Muscle layer of colon (tissue), 2 donors: ENCODE data around the gene GYS1.

Experiments used
- H3K27ac ChIP-seq: one replicate; pipeline ENCODE4 v1.7.0; 2013; ENCODE audit warnings: low read depth, mild to moderate bottlenecking, low read length, moderate library complexity
- H3K27me3 ChIP-seq, 2 donors: one replicate each; pipeline ENCODE4 v1.7.0; 2013; ENCODE audit warnings: low read length in 2 of 2, mild to moderate bottlenecking in 2 of 2; ENCODE audit not compliant: insufficient read depth in 2 of 2, control insufficient read depth in 1 of 2
- H3K36me3 ChIP-seq: one replicate; pipeline ENCODE4 v1.7.0; 2013; ENCODE audit warnings: mild to moderate bottlenecking, low read length; ENCODE audit not compliant: insufficient read depth
- H3K4me1 ChIP-seq: one replicate; pipeline ENCODE4 v1.7.0; 2013; ENCODE audit warnings: mild to moderate bottlenecking, low read length; ENCODE audit not compliant: insufficient read depth
- H3K4me3 ChIP-seq, 2 donors: one replicate each; pipeline ENCODE4 v1.7.0; 2013; ENCODE audit warnings: low read length in 2 of 2, low read depth in 1 of 2, mild to moderate bottlenecking in 1 of 2, moderate library complexity in 1 of 2
- H3K9ac ChIP-seq: one replicate; pipeline ENCODE4 v1.7.0; 2013; ENCODE audit warnings: low read length
- H3K9me3 ChIP-seq: one replicate; pipeline ENCODE4 v1.7.0; 2013; ENCODE audit warnings: mild to moderate bottlenecking, low read length
- donor health status: abdominal sarcoma.
- donor health status: Adenocarcinoma of cecum.

The GYS1 gene

GRCh38 chr19:48958006-48958405, 35.1 kb downstream of the GYS1 start:
- no peaks in the 10 kb centered on the region for H3K27me3 ChIP-seq
- H3K9ac ChIP-seq: no peak overlapping the region
- peaks cover 13% of the 10 kb centered on the region for H3K4me1 ChIP-seq
- H3K4me3 ChIP-seq: no peak overlapping the region
- H3K27ac ChIP-seq: no peak overlapping the region
- H3K9me3 ChIP-seq: no peaks in the 10 kb centered on the region
- peaks cover 7% of the 10 kb centered on the region for H3K36me3 ChIP-seq

- peak overlapping the region; percentile 94 to 96 for H3K4me3 ChIP-seq
- no peaks in the 10 kb centered on the region for H3K27me3 ChIP-seq
- peak overlapping the region; percentile 86 for H3K9ac ChIP-seq
- H3K27ac ChIP-seq: peak overlapping the region; percentile 97
- H3K9me3 ChIP-seq: no peaks in the 10 kb centered on the region
- peaks cover 7% of the 10 kb centered on the region for H3K36me3 ChIP-seq
- peaks cover 12% of the 10 kb centered on the region for H3K4me1 ChIP-seq
Observed at GRCh38 chr19:48955308-48955958, 37.7 kb downstream of the GYS1 start.

- peak within 1 kb of the TSS; percentile 86 for H3K9ac ChIP-seq
- no peaks in the 10 kb centered on the region for H3K9me3 ChIP-seq
- peaks cover 12% of the 10 kb centered on the region for H3K4me1 ChIP-seq
- H3K4me3 ChIP-seq: peak within 1 kb of the TSS; percentile 94 to 96
- H3K27ac ChIP-seq: peak within 1 kb of the TSS; percentile 97
- no peaks in the 10 kb centered on the region for H3K27me3 ChIP-seq
- H3K36me3 ChIP-seq: peaks cover 7% of the 10 kb centered on the region
Observed at GRCh38 chr19:48954595-48955307, 38.4 kb downstream of the GYS1 start, which contains the start of gene BAX. TSS of gene BAX (plus strand) at chr19:48954875. CDS start at chr19:48954929, 54 bp downstream.

GRCh38 chr19:48953990-48954594, 39.0 kb downstream of the GYS1 start:
- peak overlapping the region in 1 of 2 donors; percentile 94 for H3K4me3 ChIP-seq
- H3K27me3 ChIP-seq: no peaks in the 10 kb centered on the region
- H3K9ac ChIP-seq: no peak overlapping the region
- H3K36me3 ChIP-seq: peaks cover 7% of the 10 kb centered on the region
- H3K4me1 ChIP-seq: peaks cover 12% of the 10 kb centered on the region
- no peaks in the 10 kb centered on the region for H3K9me3 ChIP-seq
- peak overlapping the region; percentile 97 for H3K27ac ChIP-seq

- H3K27ac ChIP-seq: no peak overlapping the region
- H3K4me1 ChIP-seq: peaks cover 12% of the 10 kb centered on the region
- peaks cover 7% of the 10 kb centered on the region for H3K36me3 ChIP-seq
- H3K4me3 ChIP-seq: no peak overlapping the region
- H3K9me3 ChIP-seq: no peaks in the 10 kb centered on the region
- no peaks in the 10 kb centered on the region for H3K27me3 ChIP-seq
- no peak overlapping the region for H3K9ac ChIP-seq
Observed at GRCh38 chr19:48953141-48953540, 40.0 kb downstream of the GYS1 start.

- H3K36me3 ChIP-seq: peaks cover 3% of the 10 kb centered on the region
- no peaks in the 10 kb centered on the region for H3K27me3 ChIP-seq
- no peak overlapping the region for H3K4me3 ChIP-seq
- H3K4me1 ChIP-seq: peaks cover 9% of the 10 kb centered on the region
- no peak overlapping the region for H3K9ac ChIP-seq
- no peak overlapping the region for H3K27ac ChIP-seq
- H3K9me3 ChIP-seq: no peaks in the 10 kb centered on the region
Observed at GRCh38 chr19:48950830-48951519, 42.1 kb downstream of the GYS1 start.

GRCh38 chr19:48950159-48950558, 43.0 kb downstream of the GYS1 start:
- no peak overlapping the region for H3K9ac ChIP-seq

GRCh38 chr19:48947258-48947542, 45.9 kb downstream of the GYS1 start:
- no peaks in the 10 kb centered on the region for H3K9me3 ChIP-seq
- no peak overlapping the region for H3K27ac ChIP-seq
- no peaks in the 10 kb centered on the region for H3K4me1 ChIP-seq
- H3K27me3 ChIP-seq: no peaks in the 10 kb centered on the region
- no peak overlapping the region for H3K9ac ChIP-seq
- H3K4me3 ChIP-seq: no peak overlapping the region
- H3K36me3 ChIP-seq: no peaks in the 10 kb centered on the region

More at GRCh38 chr19:48950159-48950558, 43.0 kb downstream of the GYS1 start:
- H3K9me3 ChIP-seq: no peaks in the 10 kb centered on the region
- no peak overlapping the region for H3K4me3 ChIP-seq
- H3K36me3 ChIP-seq: no peaks in the 10 kb centered on the region
- no peak overlapping the region for H3K27ac ChIP-seq
- H3K4me1 ChIP-seq: peaks cover under 1% of the 10 kb centered on the region
- H3K27me3 ChIP-seq: no peaks in the 10 kb centered on the region

GRCh38 chr19:48946463-48947257, 46.4 kb downstream of the GYS1 start:
- Histone ChIP-seq H3K27ac (no peak overlapping the region), H3K4me1 (no peaks in the 10 kb centered on the region), H3K4me3 (no peak overlapping the region), H3K27me3 (no peaks in the 10 kb centered on the region), H3K9ac (no peak overlapping the region), H3K9me3 (no peaks in the 10 kb centered on the region), H3K36me3 (no peaks in the 10 kb centered on the region)

- Histone ChIP-seq H3K4me3 (no peak overlapping the region), H3K9me3 (no peaks in the 10 kb centered on the region), H3K27ac (no peak overlapping the region), H3K4me1 (no peaks in the 10 kb centered on the region), H3K36me3 (no peaks in the 10 kb centered on the region), H3K9ac (no peak overlapping the region), H3K27me3 (no peaks in the 10 kb centered on the region)
Observed at GRCh38 chr19:48945817-48946216, 47.3 kb downstream of the GYS1 start.

- H3K36me3 ChIP-seq: no peaks in the 10 kb centered on the region
- no peaks in the 10 kb centered on the region for H3K4me1 ChIP-seq
- H3K4me3 ChIP-seq: no peak overlapping the region
- no peak overlapping the region for H3K9ac ChIP-seq
- no peaks in the 10 kb centered on the region for H3K9me3 ChIP-seq
- no peaks in the 10 kb centered on the region for H3K27me3 ChIP-seq
- H3K27ac ChIP-seq: no peak overlapping the region
Observed at GRCh38 chr19:48945415-48945814, 47.7 kb downstream of the GYS1 start.
